ENCODE measurements around the gene NAT8.

The NAT8 gene

GRCh38 chr2:73594251-73594650 is 48.0 kb downstream of the NAT8 start:
- H3K18ac ChIP-seq (ENCODE audit: low read depth in 1 of 2, low read length in 2 of 2): no peak overlapping the region
- no peaks in the 10 kb centered on the region for H3K79me1 ChIP-seq (replicated peaks; ENCODE audit: low read length, poor library complexity, severe bottlenecking)
- H2BK120ac ChIP-seq (ENCODE audit: low read depth, low read length): no peak overlapping the region
- no peak overlapping the region for H3K4me3 ChIP-seq (ENCODE audit: insufficient read depth in 1 of 2, low read depth in 1 of 2, low read length in 2 of 2)
- H4K91ac ChIP-seq (ENCODE audit: low read length): no peak overlapping the region
- no peak overlapping the region for H3K9ac ChIP-seq (ENCODE audit: low read length)
- H2BK12ac ChIP-seq (ENCODE audit: low read length in 2 of 2): no peak overlapping the region
- no peaks in the 10 kb centered on the region for H3K36me3 ChIP-seq (ENCODE audit: control insufficient read depth in 1 of 2, insufficient read depth in 2 of 2, low read depth in 1 of 2, low read length in 2 of 2)
- no peak overlapping the region for H3K23ac ChIP-seq (ENCODE audit: low read length in 2 of 2)
- no peak overlapping the region for H3K27ac ChIP-seq (ENCODE audit: low read length, poor library complexity, severe bottlenecking)
- H2BK5ac ChIP-seq (ENCODE audit: low read depth, low read length, poor library complexity, severe bottlenecking): no peak overlapping the region
- H2AFZ ChIP-seq (ENCODE audit: low read depth, low read length): no peak overlapping the region
- no peak overlapping the region for H4K8ac ChIP-seq (ENCODE audit: low read length)
- no peak overlapping the region for H2AK5ac ChIP-seq (ENCODE audit: low read length, severe bottlenecking)
- WGBS: 88% methylated on average over 2 of the region's 2 CpGs
- no peak overlapping the region for H3K4ac ChIP-seq (ENCODE audit: low read depth in 1 of 2, low read length in 2 of 2)
- no peaks in the 10 kb centered on the region for H3K27me3 ChIP-seq (ENCODE audit: control insufficient read depth in 1 of 2, insufficient read depth in 1 of 2, low read length in 2 of 2)
- no peak overlapping the region for H3K4me2 ChIP-seq (ENCODE audit: low read length, poor library complexity, severe bottlenecking)
- no peaks in the 10 kb centered on the region for H3K9me3 ChIP-seq (ENCODE audit: control insufficient read depth, low read length)
- H2BK15ac ChIP-seq (ENCODE audit: low read depth, poor library complexity, severe bottlenecking): no peak overlapping the region
- no peak overlapping the region for H3K14ac ChIP-seq (ENCODE audit: low read length in 2 of 2)
- no peak for DNase-seq
- H3K4me1 ChIP-seq (ENCODE audit: control insufficient read depth, insufficient read depth, low read depth, low read length): peaks cover 2% of the 10 kb centered on the region

- Histone ChIP-seq H3K14ac (ENCODE audit: low read length in 2 of 2) (no peak overlapping the region), H3K4me3 (ENCODE audit: insufficient read depth in 1 of 2, low read depth in 1 of 2, low read length in 2 of 2) (no peak overlapping the region), H2AK5ac (ENCODE audit: low read length, severe bottlenecking) (no peak overlapping the region), H3K36me3 (ENCODE audit: control insufficient read depth in 1 of 2, insufficient read depth in 2 of 2, low read depth in 1 of 2, low read length in 2 of 2) (no peaks in the 10 kb centered on the region), H2BK5ac (ENCODE audit: low read depth, low read length, poor library complexity, severe bottlenecking) (no peak overlapping the region), H3K79me1 (replicated peaks; ENCODE audit: low read length, poor library complexity, severe bottlenecking) (no peaks in the 10 kb centered on the region), H2BK12ac (ENCODE audit: low read length in 2 of 2) (no peak overlapping the region), H3K4me1 (ENCODE audit: control insufficient read depth, insufficient read depth, low read depth, low read length) (peaks cover 2% of the 10 kb centered on the region), H3K9me3 (ENCODE audit: control insufficient read depth, low read length) (no peaks in the 10 kb centered on the region), H3K18ac (ENCODE audit: low read depth in 1 of 2, low read length in 2 of 2) (no peak overlapping the region), H3K9ac (ENCODE audit: low read length) (no peak overlapping the region), H3K4ac (ENCODE audit: low read depth in 1 of 2, low read length in 2 of 2) (no peak overlapping the region), H3K27me3 (ENCODE audit: control insufficient read depth in 1 of 2, insufficient read depth in 1 of 2, low read length in 2 of 2) (no peaks in the 10 kb centered on the region), H3K27ac (ENCODE audit: low read length, poor library complexity, severe bottlenecking) (no peak overlapping the region), H4K8ac (ENCODE audit: low read length) (no peak overlapping the region), H2AFZ (ENCODE audit: low read depth, low read length) (no peak overlapping the region), H3K23ac (ENCODE audit: low read length in 2 of 2) (no peak overlapping the region), H2BK120ac (ENCODE audit: low read depth, low read length) (no peak overlapping the region), H3K4me2 (ENCODE audit: low read length, poor library complexity, severe bottlenecking) (no peak overlapping the region), H4K91ac (ENCODE audit: low read length) (no peak overlapping the region), H2BK15ac (ENCODE audit: low read depth, poor library complexity, severe bottlenecking) (no peak overlapping the region)
- WGBS: 100% methylated on average over 2 of the region's 2 CpGs
- no peak for DNase-seq
These were observed 48.5 kb downstream of the NAT8 start for GRCh38 chr2:73593680-73594079.

All from mesenchymal stem cell (in vitro differentiated cells and primary cell).